Suprapubic skin (tissue), 3 donors: ENCODE data around the gene ONECUT3.

Experiments used
- POLR2A ChIP-seq, 2 donors: fragments of 450-650 bp; IDR thresholded peaks; one replicate each; pipeline ENCODE4 v1.6.1; 2017; ENCODE audit warnings: antibody characterized with exemption in 2 of 2, mild to moderate bottlenecking in 2 of 2, moderate library complexity in 2 of 2
- TF ChIP-seq, protein P1 (sequence below), 2 donors: fragments of 200-600 bp in 1 of 2; fragments of 450-650 bp in 1 of 2; sonication (generic) in 1 of 2; IDR thresholded peaks; one replicate each; pipeline ENCODE4 v1.5.1; 2016 to 2019; ENCODE audit warnings: antibody characterized with exemption in 2 of 2, mild to moderate bottlenecking in 1 of 2, moderate library complexity in 1 of 2

DNA sequence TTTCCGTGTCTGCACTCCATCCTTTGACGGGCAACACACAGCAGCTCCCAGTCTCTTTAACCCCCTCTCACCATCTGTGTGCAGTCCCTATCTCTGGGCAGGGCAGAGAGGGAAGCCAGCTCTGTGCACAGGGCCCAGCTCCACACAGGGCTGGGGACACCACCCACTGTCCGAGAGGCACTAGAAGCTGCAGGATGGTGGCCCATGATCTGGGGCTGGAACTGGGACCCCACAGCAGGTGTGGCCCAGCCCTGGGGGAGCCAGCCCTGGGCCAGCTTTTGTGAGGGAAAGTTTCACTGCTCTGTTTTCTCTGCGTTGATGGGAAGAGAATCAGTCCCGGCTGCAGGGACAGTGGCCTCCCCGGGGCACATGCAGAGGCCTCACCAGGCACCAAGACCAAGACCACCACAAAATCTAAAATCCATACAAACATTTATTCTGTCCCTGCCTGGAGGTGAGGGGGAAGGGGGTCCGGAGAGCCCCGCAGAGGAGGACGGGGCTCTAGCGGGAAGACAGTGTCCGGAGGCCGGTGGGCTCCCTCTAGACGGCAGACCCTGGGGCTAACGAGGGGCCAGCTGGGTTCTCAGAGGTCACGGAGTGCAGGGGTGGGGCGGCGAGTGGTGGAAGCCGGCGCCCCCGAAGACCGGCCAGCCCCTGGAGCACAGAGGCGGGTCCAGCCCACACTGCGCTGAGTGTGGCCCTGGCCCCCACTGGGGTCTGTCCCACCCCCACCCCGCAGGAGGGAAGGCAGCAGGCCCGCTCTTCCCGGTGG, 61.7 kb downstream of the ONECUT3 start:
- TF ChIP-seq, protein P1, sequence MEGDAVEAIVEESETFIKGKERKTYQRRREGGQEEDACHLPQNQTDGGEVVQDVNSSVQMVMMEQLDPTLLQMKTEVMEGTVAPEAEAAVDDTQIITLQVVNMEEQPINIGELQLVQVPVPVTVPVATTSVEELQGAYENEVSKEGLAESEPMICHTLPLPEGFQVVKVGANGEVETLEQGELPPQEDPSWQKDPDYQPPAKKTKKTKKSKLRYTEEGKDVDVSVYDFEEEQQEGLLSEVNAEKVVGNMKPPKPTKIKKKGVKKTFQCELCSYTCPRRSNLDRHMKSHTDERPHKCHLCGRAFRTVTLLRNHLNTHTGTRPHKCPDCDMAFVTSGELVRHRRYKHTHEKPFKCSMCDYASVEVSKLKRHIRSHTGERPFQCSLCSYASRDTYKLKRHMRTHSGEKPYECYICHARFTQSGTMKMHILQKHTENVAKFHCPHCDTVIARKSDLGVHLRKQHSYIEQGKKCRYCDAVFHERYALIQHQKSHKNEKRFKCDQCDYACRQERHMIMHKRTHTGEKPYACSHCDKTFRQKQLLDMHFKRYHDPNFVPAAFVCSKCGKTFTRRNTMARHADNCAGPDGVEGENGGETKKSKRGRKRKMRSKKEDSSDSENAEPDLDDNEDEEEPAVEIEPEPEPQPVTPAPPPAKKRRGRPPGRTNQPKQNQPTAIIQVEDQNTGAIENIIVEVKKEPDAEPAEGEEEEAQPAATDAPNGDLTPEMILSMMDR (IDR thresholded peaks at IDR 0.05): no peak
- TF ChIP-seq POLR2A (IDR thresholded peaks at IDR 0.05): no peak
